Loucy (cell line): ENCODE measurements around the gene SCNN1B.

Source experiments
- H2AFZ ChIP-seq: fragments of 200-600 bp; sonication (generic); 2 replicates; pipeline ENCODE4 v1.6.0; 2016; ENCODE audit warnings: antibody characterized with exemption, mild to moderate bottlenecking, low read length, moderate library complexity
- H3F3A ChIP-seq: fragments of 200-600 bp; 2 replicates; pipeline ENCODE4 v1.6.0; 2016; ENCODE audit warnings: antibody characterized with exemption, low read depth, mild to moderate bottlenecking
- H3K27me3 ChIP-seq: fragments of 200-600 bp; sonication (generic); 2 replicates; pipeline ENCODE4 v1.6.1; 2014; ENCODE audit warnings: low read length, mild to moderate bottlenecking; ENCODE audit not compliant: insufficient read depth, poor library complexity, severe bottlenecking
- H3K36me3 ChIP-seq: fragments of 200-600 bp; sonication (generic); 2 replicates; pipeline ENCODE4 v1.6.1; 2016; ENCODE audit warnings: low read length; ENCODE audit not compliant: insufficient read depth
- H3K4me1 ChIP-seq: fragments of 200-600 bp; sonication (generic); 2 replicates; pipeline ENCODE4 v1.5.1; 2014; ENCODE audit warnings: low read length, mild to moderate bottlenecking; ENCODE audit not compliant: insufficient read depth, poor library complexity, severe bottlenecking
- H3K4me2 ChIP-seq: fragments of 200-600 bp; sonication (generic); 2 replicates; pipeline ENCODE4 v1.6.0; 2014; ENCODE audit warnings: antibody characterized with exemption, low read length, low read depth, mild to moderate bottlenecking; ENCODE audit not compliant: poor library complexity, severe bottlenecking
- H3K4me3 ChIP-seq: fragments of 200-600 bp; sonication (generic); 2 replicates; pipeline ENCODE4 v1.5.1; 2014; ENCODE audit warnings: low read length, mild to moderate bottlenecking, mixed read lengths; ENCODE audit not compliant: poor library complexity, severe bottlenecking
- H3K79me2 ChIP-seq: fragments of 200-600 bp; sonication (generic); 2 replicates; pipeline ENCODE4 v1.6.1; 2014; ENCODE audit warnings: low read length; ENCODE audit not compliant: insufficient read depth
- H3K9ac ChIP-seq: fragments of 200-600 bp; sonication (generic); 2 replicates; pipeline ENCODE4 v1.6.0; 2014; ENCODE audit warnings: mild to moderate bottlenecking, low read depth, low read length, moderate library complexity; ENCODE audit not compliant: poor library complexity, severe bottlenecking
- H3K9me2 ChIP-seq: fragments of 200-600 bp; sonication (generic); replicated peaks from 2 replicates; pipeline ENCODE4 v1.6.1; 2016; ENCODE audit warnings: low read depth, low read length, mixed read lengths
- H3K9me3 ChIP-seq: fragments of 200-600 bp; sonication (generic); 2 replicates; pipeline ENCODE4 v1.6.1; 2014; ENCODE audit warnings: mild to moderate bottlenecking, antibody characterized with exemption, low read length, low read depth; ENCODE audit not compliant: insufficient read depth
- H4K20me1 ChIP-seq: fragments of 200-600 bp; sonication (generic); 2 replicates; pipeline ENCODE4 v1.6.0; 2014; ENCODE audit warnings: antibody characterized with exemption, low read length, mild to moderate bottlenecking; ENCODE audit not compliant: insufficient read depth, poor library complexity, severe bottlenecking
- CTCF ChIP-seq: fragments of 200-600 bp; sonication (generic); conservative IDR thresholded peaks from 2 replicates; pipeline ENCODE4 v1.5.1; 2014; ENCODE audit warnings: mild to moderate bottlenecking, antibody characterized with exemption, low read length
- EZH2phosphoT487 ChIP-seq: fragments of 200-600 bp; IDR thresholded peaks from 2 replicates; pipeline ENCODE4 v1.6.1; 2018; ENCODE audit warnings: antibody characterized with exemption, mild to moderate bottlenecking, moderate library complexity, borderline replicate concordance

SCNN1B gene

GRCh38 chr16:23355106-23355670, 53.1 kb downstream of the SCNN1B start:
- H3K9me2 ChIP-seq = no peaks in the 10 kb centered on the region
- H3K4me2 ChIP-seq = no peak overlapping the region

GRCh38 chr16:23356941-23357340, 54.8 kb downstream of the SCNN1B start:
- no peak for TF ChIP-seq EZH2phosphoT487
- TF ChIP-seq CTCF = no peak
- Histone ChIP-seq H3K9me3 (no peaks in the 10 kb centered on the region), H3K9ac (no peak overlapping the region), H3K27me3 (no peaks in the 10 kb centered on the region), H3K4me3 (no peak overlapping the region), H3K9me2 (no peaks in the 10 kb centered on the region), H3K79me2 (no peaks in the 10 kb centered on the region), H3K4me2 (no peak overlapping the region), H3K36me3 (no peaks in the 10 kb centered on the region), H3K4me1 (no peaks in the 10 kb centered on the region), H3F3A (no peaks in the 10 kb centered on the region), H2AFZ (no peak overlapping the region), H4K20me1 (no peaks in the 10 kb centered on the region)

More at GRCh38 chr16:23355106-23355670, 53.1 kb downstream of the SCNN1B start:
- no peaks in the 10 kb centered on the region for H3K36me3 ChIP-seq
- H2AFZ ChIP-seq = no peak overlapping the region
- H3K79me2 ChIP-seq = no peaks in the 10 kb centered on the region
- H3K9ac ChIP-seq = no peak overlapping the region
- no peaks in the 10 kb centered on the region for H4K20me1 ChIP-seq
- no peaks in the 10 kb centered on the region for H3F3A ChIP-seq
- no peaks in the 10 kb centered on the region for H3K27me3 ChIP-seq
- no peak for TF ChIP-seq EZH2phosphoT487
- no peak for TF ChIP-seq CTCF
- no peaks in the 10 kb centered on the region for H3K4me1 ChIP-seq
- no peaks in the 10 kb centered on the region for H3K9me3 ChIP-seq
- no peak overlapping the region for H3K4me3 ChIP-seq

- Histone ChIP-seq H3K4me1 (no peaks in the 10 kb centered on the region), H3K4me3 (no peak overlapping the region), H3K4me2 (no peak overlapping the region), H3K27me3 (no peaks in the 10 kb centered on the region), H2AFZ (no peak overlapping the region; the same call in 1 of the 2 replicates), H4K20me1 (no peaks in the 10 kb centered on the region), H3K9me3 (no peaks in the 10 kb centered on the region), H3K9ac (no peak overlapping the region), H3K79me2 (no peaks in the 10 kb centered on the region), H3F3A (no peaks in the 10 kb centered on the region), H3K9me2 (no peaks in the 10 kb centered on the region), H3K36me3 (no peaks in the 10 kb centered on the region)
- TF ChIP-seq EZH2phosphoT487 = no peak
- TF ChIP-seq CTCF = no peak
Observed at GRCh38 chr16:23357761-23358290, 55.7 kb downstream of the SCNN1B start.
